HepG2 (cell line): ENCODE results near the gene RBM8A. TPM values are rescaled to one million over a fixed set of nuclear protein-coding genes. Genes with fewer than 3 reads are reported as not detected.

ENCODE experiments used
- ATAC-seq: fragments of 200-7000 bp; cut with Tn5 transposase; 3 replicates; pipeline ENCODE4 v1.9.1; 2020; ENCODE audit warnings: mild to moderate bottlenecking, moderate library complexity
- BruUV-seq: library from RNA; stranded (reverse); fragments of 400-500 nt; replicated peaks from 2 replicates; lab custom pipeline; 2021; lab: Mats Ljungman, UMichigan
- CTCF ChIA-PET: fragments of 300-600 bp; formaldehyde crosslinking; extraction: SDS; loops from one replicate; lab custom pipeline; 2021; ENCODE audit warnings: low total read pairs, inconsistent platforms, low intra/inter-chr PET ratio; lab: Yijun Ruan, JAX
- POLR2A ChIA-PET: fragments of 350-600 bp; sonication (Branson Sonifier 250); formaldehyde crosslinking; loops from one replicate; lab custom pipeline; 2020; ENCODE audit warnings: antibody characterized with exemption, inconsistent platforms; lab: Yijun Ruan, JAX
- DNase-seq: peaks from one replicate; pipeline ENCODE4 v3.0.0-alpha.2; 2015; ENCODE audit warnings: low spot score
- FAIRE-seq: peaks from 3 replicates; lab custom pipeline; 2011; peaks lifted over from hg19 to GRCh38; lab: Jason Lieb, UNC
- H2AFZ ChIP-seq: one replicate; pipeline ENCODE4 v1.6.1; 2011; ENCODE audit warnings: low read length, inconsistent platforms
- H3K27ac ChIP-seq: fragments of 300-600 bp; 3 replicates; pipeline ENCODE4 v1.8.0; 2011; ENCODE audit warnings: mixed run types, mild to moderate bottlenecking, mixed read lengths, low read length, inconsistent platforms; ENCODE audit not compliant: insufficient read depth; ENCODE audit errors: extremely low read length
- H3K27me3 ChIP-seq, 2 experiments: fragments of 200-600 bp in 1 of 2; 2 replicates in 1 of 2; 3 replicates in 1 of 2; pipeline versions ENCODE4 v1.6.0 to v1.8.0; 2011; ENCODE audit warnings: low read length in 2 of 2, mild to moderate bottlenecking in 2 of 2, moderate library complexity in 2 of 2, inconsistent platforms in 1 of 2; ENCODE audit not compliant: insufficient read depth in 2 of 2, control insufficient read depth in 1 of 2
- H3K36me3 ChIP-seq, 2 experiments: fragments of 200-600 bp in 1 of 2; replicated peaks in 1 of 2; 2 replicates in 1 of 2; 3 replicates in 1 of 2; pipeline versions ENCODE4 v1.5.1 to v1.8.0; 2011; ENCODE audit warnings: low read length in 2 of 2, inconsistent platforms in 1 of 2; ENCODE audit not compliant: insufficient read depth in 2 of 2, control insufficient read depth in 1 of 2
- H3K4me1 ChIP-seq: 2 replicates; pipeline ENCODE4 v1.5.1; 2012; ENCODE audit warnings: low read length, inconsistent platforms; ENCODE audit not compliant: insufficient read depth
- H3K4me2 ChIP-seq: 2 replicates; pipeline ENCODE4 v1.6.0; 2011; ENCODE audit warnings: low read depth, low read length, inconsistent platforms
- H3K4me3 ChIP-seq, 3 experiments: fragments of 200-600 bp in 1 of 3; sonication (generic), shearing (Covaris generic) in 1 of 3; replicated peaks in 1 of 3; 2 replicates each; pipeline ENCODE4 v1.5.1; 2011 to 2016; ENCODE audit warnings: low read length in 3 of 3, inconsistent platforms in 2 of 3, low read depth in 2 of 3, mild to moderate bottlenecking in 2 of 3, control low read depth in 1 of 3, mixed read lengths in 1 of 3; ENCODE audit not compliant: insufficient read depth in 1 of 3
- H3K79me2 ChIP-seq: one replicate; pipeline ENCODE4 v1.6.1; 2011; ENCODE audit warnings: low read length, inconsistent platforms; ENCODE audit not compliant: insufficient read depth
- H3K9ac ChIP-seq: 2 replicates; pipeline ENCODE4 v1.6.0; 2011; ENCODE audit warnings: mild to moderate bottlenecking, low read depth, low read length, inconsistent platforms; ENCODE audit not compliant: insufficient read depth
- H3K9me3 ChIP-seq: 2 replicates; pipeline ENCODE4 v1.5.1; 2012; ENCODE audit warnings: mild to moderate bottlenecking, low read length
- H4K20me1 ChIP-seq: 2 replicates; pipeline ENCODE4 v1.6.0; 2011; ENCODE audit warnings: inconsistent platforms, mild to moderate bottlenecking, low read length, moderate library complexity; ENCODE audit not compliant: insufficient read depth
- ATF1 ChIP-seq: IDR thresholded peaks from 2 replicates; pipeline ENCODE4 v1.6.1; 2016; ENCODE audit warnings: mild to moderate bottlenecking, control low read depth
- GLMP ChIP-seq: sonication (generic); formaldehyde crosslinking; IDR thresholded peaks from 2 replicates; pipeline ENCODE4 v1.9.0; 2021; ENCODE audit warnings: missing genetic modification reagents, mild to moderate bottlenecking, borderline replicate concordance
- MZF1 ChIP-seq: sonication (generic); formaldehyde crosslinking; IDR thresholded peaks from 2 replicates; pipeline ENCODE4 v1.8.1; 2023; ENCODE audit warnings: mild to moderate bottlenecking, missing genetic modification reagents, borderline replicate concordance
- NAIF1 ChIP-seq: sonication (generic); formaldehyde crosslinking; IDR thresholded peaks from 2 replicates; pipeline ENCODE4 v1.5.0; 2020; ENCODE audit warnings: mild to moderate bottlenecking, missing genetic modification reagents, borderline replicate concordance
- NR2F1 ChIP-seq, 2 experiments: fragments of 450-650 bp in 1 of 2; formaldehyde crosslinking in 1 of 2; IDR thresholded peaks; 2 replicates each; pipeline versions ENCODE4 v1.5.0 to v1.6.1; 2016 to 2020; ENCODE audit warnings: mild to moderate bottlenecking in 1 of 2, missing compliant biosample characterization in 1 of 2, missing genetic modification reagents in 1 of 2, moderate library complexity in 1 of 2
- RFX3 ChIP-seq: IDR thresholded peaks from 2 replicates; pipeline ENCODE4 v1.6.1; 2016; ENCODE audit warnings: missing biosample characterization, missing genetic modification reagents
- SALL1 ChIP-seq: sonication (generic); formaldehyde crosslinking; IDR thresholded peaks from 2 replicates; pipeline ENCODE4 v1.8.0; 2022; ENCODE audit warnings: mild to moderate bottlenecking, missing genetic modification reagents
- SP2 ChIP-seq: sonication (generic); formaldehyde crosslinking; IDR thresholded peaks from 2 replicates; pipeline ENCODE4 v1.5.1; 2020; ENCODE audit warnings: mild to moderate bottlenecking, missing genetic modification reagents
- TRIM24 ChIP-seq: sonication (generic); formaldehyde crosslinking; IDR thresholded peaks from 2 replicates; pipeline ENCODE4 v1.8.0; 2022; ENCODE audit warnings: mild to moderate bottlenecking, missing genetic modification reagents
- ZNF335 ChIP-seq: sonication (generic); formaldehyde crosslinking; IDR thresholded peaks from 2 replicates; pipeline ENCODE4 v1.4.0; 2020; ENCODE audit warnings: missing genetic modification reagents
- ZNF441 ChIP-seq: sonication (generic); formaldehyde crosslinking; IDR thresholded peaks from 2 replicates; pipeline ENCODE4 v1.7.0; 2021; ENCODE audit warnings: missing genetic modification reagents, borderline replicate concordance
- ZNF839 ChIP-seq: sonication (generic); formaldehyde crosslinking; IDR thresholded peaks from 2 replicates; pipeline ENCODE4 v1.4.0; 2020; ENCODE audit warnings: missing genetic modification reagents, mild to moderate bottlenecking, borderline replicate concordance
- WGBS: methylation state at CpG from one replicate; pipeline ENCODE4 v1.1.6; 2017; ENCODE audit warnings: low lambda C conversion rate; 5-methylcytosine and 5-hydroxymethylcytosine counted together
- in situ Hi-C: cut with HindIII; loops from 2 replicates; pipeline ENCODE4 v1.10.0; 2017; ENCODE audit warnings: low pct_unique_long_range_greater_than_20kb; ENCODE audit not compliant: extremely low pct_ligation_motif_present
- intact Hi-C: fragments of 100-400 bp; cut with micrococcal nuclease; formaldehyde crosslinking; loops from one replicate; pipeline ENCODE4 v1.10.0; 2022; ENCODE audit not compliant: unreplicated experiment
- polyA plus RNA-seq, 8 experiments: library from polyadenylated mRNA; depleted of rRNA in 3 of 8; stranded (reverse) in 7 of 8; unstranded in 1 of 8; fragments of >200 nt; fragmentation: Illumina TruSeq in 4 of 8; extraction: Trizol in 4 of 8; gene quantifications; 2 replicates each; pipeline versions ENCODE4 v1.2.1 to v1.2.3, GENCODE V29; 2011 to 2016; ENCODE audit warnings: low read depth in 4 of 8, missing spikeins in 1 of 8, mixed read lengths in 1 of 8; ENCODE audit not compliant: insufficient read depth in 1 of 8
- total RNA-seq, 5 experiments: library from RNA; depleted of rRNA; stranded (reverse); fragments of >200 nt; fragmentation: Illumina TruSeq; extraction: Trizol; gene quantifications; 2 replicates each; pipeline ENCODE4 v1.2.3, GENCODE V29; 2016; ENCODE audit warnings: low read depth in 1 of 5

Gene RBM8A
- total and polyA plus RNA-seq, 2 of the 13 experiments (the other 11 are each of a cell fraction or from before 2014, with no cell fraction given): 106 to 162 TPM

GRCh38 chr1:145874646-145875045, 52.6 kb downstream of the RBM8A start:
- Histone ChIP-seq H3K9me3 (no peaks in the 10 kb centered on the region), H3K36me3 (no peaks in the 10 kb centered on the region), H3K27me3 (peaks cover 6 to 59% of the 10 kb centered on the region in 2 experiments; a peak in 3 of 5 replicates), H3K4me1 (0 out of 2 replicates have a peak, but pooled peaks cover 7% of the 10 kb centered on the region), H3K4me3 (no peak overlapping the region), H3K27ac (no peak overlapping the region), H4K20me1 (no peaks in the 10 kb centered on the region), H2AFZ (no peak overlapping the region), H3K79me2 (no peaks in the 10 kb centered on the region), H3K4me2 (no peak overlapping the region), H3K9ac (no peak overlapping the region)
- no peak for TF ChIP-seq TRIM24 (CRISPR knock-in tag)
- no peak for TF ChIP-seq ZNF441 (CRISPR knock-in tag)
- no peak for TF ChIP-seq ZNF335 (CRISPR knock-in tag)
- TF ChIP-seq ZNF839 (CRISPR knock-in tag): no peak
- no peak for TF ChIP-seq NR2F1 (CRISPR knock-in tag; IDR thresholded peaks at IDR 0.05)
- TF ChIP-seq SP2 (CRISPR knock-in tag): no peak
- no peak for TF ChIP-seq GLMP (CRISPR knock-in tag)
- no peak for TF ChIP-seq ATF1 (CRISPR knock-in tag)
- no peak for TF ChIP-seq MZF1
- TF ChIP-seq NAIF1 (CRISPR knock-in tag): no peak
- no peak for TF ChIP-seq SALL1 (CRISPR knock-in tag)
- no peak for TF ChIP-seq RFX3 (CRISPR knock-in tag)
- POLR2A ChIA-PET: no interaction called here
- CTCF ChIA-PET: no interaction called here
- in situ Hi-C loops (no loop called here), intact Hi-C loops (no loop called here)
- ATAC-seq (no peak), DNase-seq (no peak), FAIRE-seq (no peak)
- WGBS: 50% methylated on average over 4 of the region's 12 CpGs
- no TSS peak for BruUV-seq
